GM04504 (cell line): ENCODE results near the gene TMEM45A.
"Not testable (repeated sequence)": the region's sequence is repeated elsewhere in the genome, so short reads cannot be mapped to it uniquely, and the experiment has no call there.

Experiments
- DNase-seq: peaks from one replicate; pipeline ENCODE4 v3.0.0-alpha.2; 2012; ENCODE audit warnings: low read depth

The TMEM45A gene

DNA sequence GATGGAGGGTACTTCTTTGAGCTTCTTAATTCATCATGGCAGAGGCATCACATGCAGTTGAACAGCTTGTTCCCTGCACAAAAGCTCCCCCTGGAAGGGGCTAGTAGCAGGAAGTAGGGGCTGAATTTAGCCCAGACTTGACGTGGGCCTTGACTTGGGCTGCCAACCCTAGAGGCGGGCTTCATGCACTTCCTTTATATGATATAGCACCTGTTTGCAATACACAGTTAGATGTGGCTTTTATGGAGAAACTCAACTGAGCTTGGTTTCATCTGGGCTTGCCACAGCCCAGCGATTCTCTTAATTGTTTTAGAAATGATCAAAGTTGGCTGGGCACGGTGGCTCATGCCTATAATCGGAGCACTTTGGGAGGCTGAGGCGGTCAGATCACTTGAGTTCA, 83.3 kb downstream of the TMEM45A start:
- no peak for DNase-seq

DNA sequence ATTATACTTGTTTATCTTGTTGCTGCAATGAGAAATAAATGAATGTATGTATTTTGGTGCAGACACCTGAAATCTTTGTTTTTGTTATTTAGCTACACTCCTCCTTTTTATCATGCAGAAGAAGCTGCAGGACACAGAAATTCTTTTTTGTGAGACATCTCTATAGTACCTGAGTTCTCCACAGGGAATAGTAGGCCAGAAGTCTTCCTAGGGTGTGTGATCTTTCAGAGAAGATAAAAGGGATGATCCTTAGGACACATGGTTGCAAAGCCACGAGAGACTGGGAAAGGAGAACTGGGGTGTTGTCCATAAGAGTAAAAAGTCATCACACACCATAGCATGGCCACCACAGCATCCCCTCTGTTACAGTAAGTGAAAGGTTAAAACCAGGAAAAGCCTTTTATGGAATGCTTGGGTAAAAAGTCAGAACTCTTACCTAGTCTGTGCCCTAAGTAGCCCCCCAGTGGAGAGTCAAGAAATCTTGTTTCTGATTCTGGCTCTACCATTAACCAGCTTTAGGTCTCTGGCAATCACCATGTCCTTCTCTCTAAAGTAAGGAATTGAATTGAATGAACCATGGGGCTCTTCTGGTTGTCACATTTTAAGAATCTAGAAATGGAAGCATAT, 85.1 kb downstream of the TMEM45A start:
- DNase-seq = no peak

DNA sequence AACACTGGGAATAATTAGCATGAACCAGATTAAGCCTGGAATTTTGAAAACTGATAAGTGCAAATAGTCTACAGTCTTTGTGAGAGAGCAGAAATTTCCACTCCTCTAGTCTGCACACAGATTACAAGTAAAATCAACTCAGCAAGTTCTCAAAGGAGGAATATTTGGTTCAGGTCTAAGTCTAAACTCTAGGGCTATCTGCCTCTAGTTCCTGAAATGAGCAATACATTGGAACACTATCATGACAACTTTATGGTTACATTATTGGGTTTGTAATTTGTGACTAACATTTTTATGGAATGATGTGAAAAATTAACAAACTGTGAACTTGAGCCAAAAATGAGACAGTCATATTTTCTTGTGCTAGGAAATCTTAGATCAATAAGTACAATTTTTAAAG, 86.2 kb downstream of the TMEM45A start:
- no peak for DNase-seq

DNA sequence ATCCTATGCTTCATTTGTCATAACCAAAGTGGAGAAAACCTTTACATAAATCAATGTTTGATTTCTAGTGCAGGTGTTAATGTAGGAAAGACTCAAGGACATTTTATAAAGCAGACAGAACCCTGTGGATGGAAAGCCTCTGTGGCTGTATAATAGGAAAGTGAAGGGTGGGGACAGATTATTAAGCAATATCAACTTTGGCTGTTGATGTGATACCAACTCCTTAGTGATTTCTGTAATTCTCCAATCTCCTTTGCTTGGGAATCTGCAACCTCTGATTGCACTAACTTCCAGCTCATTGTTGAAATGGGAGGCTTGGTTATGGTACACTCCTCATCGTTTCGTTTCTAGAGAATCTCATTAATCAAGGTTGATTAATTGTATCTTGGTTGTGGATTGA, 87.7 kb downstream of the TMEM45A start:
- DNase-seq = no peak

DNA sequence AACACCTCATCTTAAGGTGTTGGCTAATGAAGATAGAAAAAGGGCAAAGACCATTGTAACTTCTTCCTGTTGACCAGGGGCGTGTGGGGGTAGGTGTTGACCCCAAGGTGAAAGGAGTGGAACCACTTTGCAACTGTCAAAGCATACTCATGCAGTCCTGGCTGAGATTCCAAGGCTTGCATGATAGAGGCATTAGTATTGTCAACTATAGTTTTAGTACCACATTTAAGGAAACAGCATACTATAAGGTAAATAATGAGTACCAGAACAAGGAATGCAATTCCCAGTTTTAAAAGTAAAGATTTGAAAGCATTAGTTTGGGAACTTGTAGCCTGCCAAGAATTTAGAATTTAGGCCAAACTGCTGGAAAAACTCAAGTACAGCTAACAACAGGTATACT, 89.2 kb downstream of the TMEM45A start:
- no peak for DNase-seq

DNA sequence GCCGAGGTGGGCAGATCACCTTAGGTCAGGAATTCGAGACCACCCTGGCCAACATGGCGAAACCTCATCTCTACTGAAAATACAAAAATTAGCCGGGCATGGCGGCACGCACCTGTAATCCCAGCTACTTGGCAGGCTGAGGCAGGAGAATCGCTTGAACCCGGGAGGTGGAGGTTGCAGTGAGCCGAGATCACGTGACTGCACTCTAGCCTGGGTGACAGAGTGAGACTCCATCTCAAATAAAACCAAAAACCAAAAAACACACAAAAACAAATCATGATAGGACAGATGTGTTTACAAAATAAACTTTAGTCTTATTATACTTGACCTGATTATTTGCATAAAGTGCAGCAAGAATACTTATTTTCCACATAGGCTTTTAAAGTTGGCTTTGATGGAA, 89.7 kb downstream of the TMEM45A start:
- not testable (repeated sequence) for DNase-seq

DNA sequence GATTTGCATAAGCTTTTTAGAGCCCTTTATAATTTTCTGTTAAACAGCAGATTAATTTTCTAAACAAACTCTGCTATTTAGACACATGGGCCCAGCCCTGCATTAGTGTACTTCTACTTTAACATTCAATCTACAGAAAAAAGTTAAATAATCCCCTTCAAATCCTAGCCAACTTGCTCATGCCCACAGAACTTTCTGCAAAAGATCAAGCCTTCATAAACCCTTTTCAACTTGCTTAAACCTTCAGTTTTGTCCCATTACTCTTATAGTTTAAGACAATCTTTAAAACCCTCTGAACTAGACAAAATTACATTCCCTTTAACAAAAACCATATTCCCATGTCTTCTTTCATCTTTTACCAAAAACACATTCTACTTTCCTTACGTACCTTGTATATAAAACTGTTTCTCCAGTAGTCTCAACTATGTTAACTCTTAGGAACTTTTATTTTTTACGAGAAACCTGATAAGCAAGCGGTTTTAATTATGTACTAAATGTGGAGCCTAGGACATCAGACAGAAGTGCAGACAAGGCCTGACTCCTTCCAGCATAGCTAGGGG, 91.8 kb downstream of the TMEM45A start:
- DNase-seq = no peak

DNA sequence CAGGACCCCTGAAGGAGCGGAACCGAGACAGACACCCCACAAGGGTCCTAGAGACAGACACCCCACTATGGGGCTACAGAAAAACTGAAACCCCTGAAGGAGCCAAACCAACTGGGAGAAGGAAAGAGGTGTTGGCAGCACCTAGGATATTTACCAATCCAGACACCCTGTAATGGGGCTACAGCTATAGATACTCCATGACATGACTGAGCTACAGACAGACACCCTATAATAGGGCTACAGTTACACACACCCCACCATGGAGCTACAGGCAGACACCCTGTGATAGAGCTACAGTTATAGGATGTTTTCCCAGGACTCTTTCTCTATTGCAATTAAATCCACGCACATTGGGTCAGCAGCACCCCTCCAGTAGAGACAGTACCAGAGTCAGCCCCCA, 94.4 kb downstream of the TMEM45A start:
- no peak for DNase-seq

DNA sequence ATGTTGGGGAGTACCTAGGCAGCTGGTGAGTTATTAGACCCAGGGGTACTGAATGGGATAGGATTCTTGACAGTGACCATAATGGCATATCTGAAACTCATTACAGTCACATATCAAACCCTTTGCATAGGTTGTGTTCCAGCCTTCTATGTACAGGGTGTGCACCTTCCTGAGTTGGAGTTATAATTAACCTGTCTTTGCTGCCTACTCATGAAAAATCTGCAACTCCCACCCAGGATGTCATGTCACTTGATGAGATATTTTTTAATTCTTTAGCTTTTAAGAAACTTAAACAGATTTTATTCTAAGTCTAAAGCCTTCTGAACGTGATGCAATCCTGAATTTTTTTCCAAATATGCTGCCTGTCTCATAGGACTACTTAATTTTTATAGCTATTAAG, 95.8 kb downstream of the TMEM45A start:
- DNase-seq = no peak

DNA sequence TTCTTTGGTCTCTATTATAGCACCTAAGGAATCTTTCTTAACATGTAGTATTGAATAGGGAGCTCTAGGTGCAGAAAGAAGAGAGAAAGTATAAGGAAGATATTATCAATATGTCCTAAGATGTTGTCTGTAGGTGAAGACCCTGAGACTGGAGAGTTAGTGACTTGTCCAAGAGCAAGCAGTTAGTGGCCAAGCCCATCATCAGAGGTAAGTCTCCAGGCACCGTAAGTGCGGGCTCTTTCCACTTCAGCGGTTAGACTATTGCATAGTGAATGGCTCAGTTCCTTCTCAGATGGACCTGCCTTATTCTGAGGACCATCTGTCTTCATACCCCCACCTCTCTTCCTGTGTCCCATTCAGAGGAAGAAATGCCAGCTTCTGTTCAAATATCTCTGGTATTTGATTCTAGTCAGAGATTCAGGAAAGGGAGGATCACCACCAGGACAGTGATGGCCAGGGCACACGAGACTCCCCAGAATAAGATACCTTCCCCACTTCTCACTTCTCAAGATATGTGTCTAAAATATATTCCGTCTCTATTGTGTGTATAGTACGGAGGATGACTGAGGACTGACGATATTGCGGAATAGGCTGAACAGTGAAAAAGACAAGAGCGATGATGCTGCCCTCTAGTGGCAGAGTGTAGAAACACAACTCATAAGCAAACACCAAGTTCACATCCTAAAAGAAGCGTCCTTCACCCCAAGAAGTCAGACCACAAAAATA, 97.9 kb downstream of the TMEM45A start:
- DNase-seq = peak; percentile 58

DNA sequence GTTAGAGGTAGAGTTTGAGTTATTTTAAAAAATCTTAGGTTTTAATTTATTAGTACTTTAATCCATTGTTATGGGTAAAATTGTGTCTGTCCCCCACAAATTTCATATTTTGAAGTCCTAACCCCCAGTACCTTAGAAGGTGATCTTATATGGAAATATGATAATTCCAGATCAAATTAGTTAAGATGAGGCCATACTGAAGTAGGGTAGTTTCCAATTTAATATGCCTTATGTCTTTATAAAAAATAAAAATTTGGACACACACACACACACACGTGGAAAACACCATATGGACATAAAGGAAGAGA, 98.4 kb downstream of the TMEM45A start:
- DNase-seq = no peak

DNA sequence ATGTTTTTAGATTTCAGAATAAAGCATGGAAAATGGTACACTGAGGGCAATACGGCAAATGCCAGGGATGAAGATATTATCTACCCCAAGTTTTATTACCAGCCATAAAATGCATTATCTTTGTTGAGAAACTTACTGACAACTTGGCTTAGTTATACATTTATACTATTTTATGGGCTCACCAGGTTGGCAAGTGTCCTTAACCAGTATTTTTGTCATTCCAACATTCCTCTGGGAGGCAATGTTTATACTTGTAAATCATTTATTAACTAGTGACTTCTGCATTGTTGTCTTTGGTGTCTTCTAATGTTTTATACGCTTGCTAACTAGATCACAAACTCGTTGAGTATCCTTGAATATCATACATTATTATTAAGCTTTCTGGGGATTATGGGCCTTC, 99.0 kb downstream of the TMEM45A start:
- DNase-seq = no peak

DNA sequence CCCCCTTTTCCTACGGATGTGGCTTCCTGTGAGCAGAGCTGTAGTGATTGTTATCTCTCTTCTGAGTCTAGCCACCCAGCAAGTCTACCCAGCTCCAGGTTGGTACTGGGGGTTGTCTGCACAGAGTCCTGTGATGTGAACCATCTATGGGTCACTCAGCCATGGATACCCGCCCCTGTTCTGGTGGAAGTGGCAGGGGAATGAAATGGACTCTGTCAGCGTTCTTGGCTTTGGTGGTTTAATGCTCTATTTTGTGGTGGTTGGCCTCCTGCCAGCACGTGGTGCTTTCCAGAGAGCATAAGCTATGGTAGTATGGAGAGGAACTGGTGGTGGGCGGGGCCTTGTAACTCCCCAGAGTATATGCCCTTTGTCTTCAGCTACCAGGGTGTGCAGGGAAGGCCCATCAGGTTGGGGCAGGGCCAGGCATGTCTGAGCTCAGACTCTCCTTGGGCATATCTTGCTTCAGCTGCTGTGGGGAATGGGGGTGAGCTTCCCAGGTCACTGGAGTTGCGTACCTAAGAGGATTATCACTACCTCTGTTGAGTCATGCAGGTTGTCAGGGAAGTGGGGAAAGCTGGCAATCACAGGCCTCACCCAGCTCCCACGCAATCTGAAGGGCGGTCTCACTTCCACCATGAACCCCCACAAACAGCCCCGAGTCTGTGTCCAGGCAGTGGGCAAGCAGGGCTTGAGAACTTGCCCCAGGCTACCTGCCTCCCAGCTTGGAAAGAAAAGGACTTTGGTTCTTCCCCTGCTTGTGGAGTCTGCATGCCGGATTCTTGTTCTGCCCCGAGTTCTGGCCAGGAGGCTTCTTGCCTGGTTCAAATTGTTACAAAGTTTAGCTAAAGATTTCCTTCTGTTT, 108.0 kb downstream of the TMEM45A start:
- DNase-seq = no peak

DNA sequence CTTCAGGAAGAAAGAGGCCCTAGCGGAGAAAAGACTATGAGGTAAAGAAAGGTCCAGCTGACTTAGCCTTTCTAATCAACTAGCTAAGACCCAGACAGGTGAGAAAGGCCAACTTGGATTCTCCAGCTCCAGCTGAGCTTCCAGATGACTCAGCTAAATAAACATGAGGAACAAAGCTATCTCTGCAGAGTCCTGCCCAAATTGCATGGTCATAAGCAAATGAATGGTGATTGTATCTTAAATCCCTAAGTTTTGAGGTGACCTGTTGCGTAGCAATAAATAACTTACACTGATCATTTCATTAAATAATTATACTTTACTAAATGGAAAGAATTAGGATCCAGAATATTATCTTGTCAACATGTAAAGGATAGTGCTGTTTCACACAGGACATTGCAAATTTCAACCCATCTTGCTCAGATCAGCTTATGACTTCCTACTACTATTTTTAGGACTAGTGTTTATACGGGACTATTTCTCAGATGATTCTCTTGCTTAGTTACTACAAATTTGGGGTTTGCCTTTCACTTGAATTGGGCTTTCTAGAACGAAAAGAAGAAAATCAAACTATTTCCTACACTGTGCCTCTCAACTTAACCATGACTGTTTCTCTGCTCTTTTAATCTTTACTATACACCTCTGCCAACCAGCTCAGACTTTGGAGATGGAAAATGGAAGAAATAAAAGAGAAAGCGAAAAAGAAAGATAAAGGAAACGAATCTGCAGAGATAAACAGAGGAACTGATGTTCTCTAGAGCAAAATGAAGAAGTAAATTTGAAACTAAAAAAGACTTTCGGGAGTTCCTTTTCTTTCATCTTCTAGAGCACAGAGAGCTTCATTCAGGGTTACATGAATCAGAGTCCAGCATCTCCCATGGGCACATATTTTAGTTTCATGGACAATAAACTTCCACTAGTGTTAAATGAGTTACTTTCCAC, 110.4 kb downstream of the TMEM45A start:
- DNase-seq = no peak

DNA sequence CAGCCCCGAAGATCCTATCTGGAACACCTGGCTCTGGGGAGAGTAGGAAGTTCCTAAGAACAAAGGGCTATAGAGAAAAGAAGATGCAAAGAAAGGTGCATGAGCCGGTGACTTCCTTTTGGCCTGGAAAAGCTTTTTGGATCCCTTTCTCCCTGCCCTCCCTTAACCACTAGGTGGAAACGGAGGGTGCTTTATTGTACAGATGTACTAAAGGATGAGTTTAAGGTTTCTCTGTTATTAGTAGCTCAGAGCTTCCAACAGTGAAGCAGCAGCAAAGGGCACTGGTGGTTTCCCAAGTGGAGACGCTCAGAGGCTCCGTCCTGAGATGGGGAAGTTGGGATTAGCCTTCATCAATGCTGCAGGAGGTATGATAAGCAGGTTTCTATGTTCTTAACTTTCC, 111.0 kb downstream of the TMEM45A start:
- no peak for DNase-seq

DNA sequence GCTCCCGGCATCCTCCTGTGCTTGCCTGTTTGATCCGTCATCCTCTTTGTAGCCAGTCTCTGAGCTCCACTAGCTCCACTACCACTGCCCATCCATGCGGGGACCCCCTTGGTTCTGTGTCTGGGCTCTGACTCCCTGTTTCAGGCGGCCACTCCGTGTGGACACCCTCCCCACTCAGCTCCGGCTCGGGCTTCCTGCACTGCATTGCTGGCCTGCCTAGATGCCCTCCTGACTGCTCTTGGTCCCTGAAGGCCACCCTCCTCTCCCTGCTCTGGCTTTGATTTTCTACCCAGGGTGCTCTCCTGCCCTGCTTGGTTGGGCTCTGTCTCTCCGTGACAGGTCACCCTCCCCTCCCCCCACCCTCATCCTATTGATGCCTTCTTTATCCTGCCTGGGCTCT, 112.9 kb downstream of the TMEM45A start:
- no peak for DNase-seq

DNA sequence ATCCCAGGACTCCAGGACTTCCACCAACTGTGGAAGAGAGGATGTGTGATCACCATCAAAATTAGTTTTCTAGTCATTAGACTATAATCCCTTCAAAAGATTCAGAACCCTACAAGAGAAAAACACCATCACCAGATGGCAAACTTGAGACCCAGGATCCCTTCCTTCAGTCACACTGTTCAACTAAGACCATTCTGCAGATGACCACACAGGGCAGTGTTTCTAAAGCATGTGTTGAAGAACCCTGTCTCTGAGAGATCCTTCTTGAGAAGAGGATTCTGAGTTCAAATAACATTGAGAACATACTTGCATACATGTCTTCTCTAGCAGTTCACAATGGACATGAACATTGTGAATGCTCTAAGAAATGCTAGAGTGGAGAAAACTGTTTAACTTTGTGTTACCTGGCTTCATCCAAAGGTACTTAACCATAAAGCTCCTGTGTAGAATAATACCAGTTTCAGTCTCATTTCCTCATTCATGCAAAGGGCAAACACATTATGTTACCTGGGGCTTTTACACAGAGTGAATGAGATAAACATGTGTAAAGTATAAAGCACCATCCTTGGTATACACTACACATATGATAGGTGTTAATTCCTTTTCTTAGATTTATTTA, 114.6 kb downstream of the TMEM45A start:
- no peak for DNase-seq

DNA sequence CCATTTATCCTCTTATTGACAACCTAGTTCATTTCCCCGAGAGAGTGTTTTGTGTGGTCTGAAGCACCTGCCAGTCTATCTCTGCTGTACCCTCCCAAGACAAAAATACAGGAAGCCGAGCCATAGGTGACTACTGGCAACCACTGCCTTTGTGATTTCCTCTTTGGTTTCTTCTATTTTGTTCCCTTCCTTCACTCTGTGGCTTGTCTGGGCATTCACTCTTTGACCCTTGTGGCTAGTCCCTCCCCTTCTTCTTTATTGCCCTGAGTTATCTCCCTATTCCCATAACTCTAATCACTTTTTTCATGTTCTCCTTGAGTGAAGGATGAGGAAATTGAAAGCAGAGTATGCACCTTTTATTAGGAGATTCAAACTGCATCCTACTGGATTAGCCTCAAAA, 116.9 kb downstream of the TMEM45A start, which contains the start of gene ADGRG7:
Gene ADGRG7, plus strand, starts transcription at position 297 of the 400 bp plus-strand sequence. CDS start 256 bp downstream, outside the sequence.
- DNase-seq = no peak

DNA sequence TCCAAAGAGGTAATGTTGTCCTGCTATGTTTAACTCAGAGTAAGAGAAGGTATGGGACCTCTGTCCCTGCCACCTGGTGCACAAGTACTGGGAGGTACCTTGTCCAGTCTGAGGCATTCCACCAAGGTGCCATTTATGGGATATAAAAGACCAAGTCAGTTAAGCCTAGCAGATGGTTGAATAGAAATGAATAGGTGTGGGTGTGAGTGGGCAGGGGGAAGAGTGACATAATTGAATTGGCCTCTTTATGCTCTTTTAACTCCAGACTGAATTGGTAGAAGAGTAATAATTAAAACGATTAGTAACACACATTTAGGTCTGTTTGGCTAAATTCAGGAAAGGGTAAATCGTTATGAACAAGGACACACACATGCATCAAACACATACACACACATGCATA, 117.5 kb downstream of the TMEM45A start:
- no peak for DNase-seq

DNA sequence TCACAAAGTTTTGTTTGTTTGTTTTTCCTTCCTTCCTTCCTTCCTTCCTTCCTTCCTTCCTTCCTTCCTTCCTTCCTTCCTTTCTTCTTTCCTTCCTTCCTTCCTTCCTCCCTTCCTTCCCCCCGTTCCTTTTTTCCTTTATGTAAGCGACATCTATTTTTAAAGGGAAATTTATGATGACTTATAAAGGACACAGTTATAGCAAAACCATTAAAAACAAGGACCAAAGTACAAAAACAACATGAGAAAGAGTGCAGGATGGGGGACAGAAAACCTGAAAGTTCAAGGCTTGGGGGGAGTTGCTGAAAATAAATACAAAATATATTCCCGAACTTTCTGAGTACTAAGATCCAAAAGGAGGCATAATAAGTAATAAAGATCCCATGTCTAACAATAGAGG, 118.8 kb downstream of the TMEM45A start:
- no peak for DNase-seq

DNA sequence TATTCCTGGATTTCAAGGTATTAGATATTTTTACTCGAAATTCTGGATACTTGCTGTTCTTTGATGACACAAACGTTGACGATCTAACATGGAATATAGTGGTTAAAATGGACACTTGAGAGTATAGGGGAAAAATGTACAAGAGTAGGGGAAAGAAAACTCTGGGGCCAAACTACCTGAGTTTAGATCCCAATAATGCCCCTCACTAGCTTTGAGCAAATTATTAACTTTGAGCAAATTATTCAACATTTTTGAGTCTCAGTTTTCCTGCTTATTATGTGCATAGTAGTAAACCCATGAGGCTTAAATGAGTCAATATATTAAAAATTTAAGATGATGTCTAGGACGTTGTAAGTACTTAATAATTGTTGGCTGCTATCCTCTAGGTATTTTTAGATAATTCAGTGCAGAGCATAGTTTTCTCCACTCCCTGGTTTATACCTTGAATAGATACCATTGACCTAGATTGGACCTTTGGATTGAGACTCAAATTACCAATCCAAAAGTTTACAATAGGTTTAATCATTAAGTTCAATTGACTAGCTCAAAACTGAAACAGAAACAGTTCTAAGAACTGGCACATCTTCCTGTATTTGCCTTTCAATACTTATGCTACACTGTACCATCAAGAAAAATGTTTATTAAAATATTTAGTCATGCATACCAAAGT, 121.4 kb downstream of the TMEM45A start:
- DNase-seq = no peak
